Medulla oblongata (tissue), 1 donor: ENCODE results near the gene LMF2.
A peak's percentile ranks its signal among the peaks of the same experiment; 100 is the strongest.

Experiments used
- DNase-seq: peaks from one replicate; pipeline ENCODE4 v3.0.0-alpha.2; 2015; ENCODE audit errors: extremely low spot score

Gene LMF2

DNA sequence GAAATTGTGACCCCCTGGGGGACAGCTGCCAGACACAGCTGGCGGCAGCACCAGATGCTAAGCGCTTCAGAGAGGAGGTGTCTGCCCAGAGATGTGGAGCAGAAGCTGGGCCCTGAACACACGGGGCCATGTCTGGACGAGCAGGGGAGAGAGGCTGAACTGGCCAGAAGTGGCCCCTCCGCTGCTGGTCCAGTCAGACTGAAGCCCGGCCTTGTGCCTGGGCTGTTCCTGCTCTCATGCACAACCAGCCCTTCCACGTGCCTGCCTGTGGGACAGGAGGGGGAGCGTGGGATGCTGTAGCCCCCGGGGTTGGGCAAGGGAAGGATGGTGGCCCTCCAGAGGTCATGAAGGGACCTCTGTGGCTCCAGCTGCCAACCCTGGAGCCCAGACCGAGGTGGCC is 24.4 kb downstream of the LMF2 start:
- no peak for DNase-seq

DNA sequence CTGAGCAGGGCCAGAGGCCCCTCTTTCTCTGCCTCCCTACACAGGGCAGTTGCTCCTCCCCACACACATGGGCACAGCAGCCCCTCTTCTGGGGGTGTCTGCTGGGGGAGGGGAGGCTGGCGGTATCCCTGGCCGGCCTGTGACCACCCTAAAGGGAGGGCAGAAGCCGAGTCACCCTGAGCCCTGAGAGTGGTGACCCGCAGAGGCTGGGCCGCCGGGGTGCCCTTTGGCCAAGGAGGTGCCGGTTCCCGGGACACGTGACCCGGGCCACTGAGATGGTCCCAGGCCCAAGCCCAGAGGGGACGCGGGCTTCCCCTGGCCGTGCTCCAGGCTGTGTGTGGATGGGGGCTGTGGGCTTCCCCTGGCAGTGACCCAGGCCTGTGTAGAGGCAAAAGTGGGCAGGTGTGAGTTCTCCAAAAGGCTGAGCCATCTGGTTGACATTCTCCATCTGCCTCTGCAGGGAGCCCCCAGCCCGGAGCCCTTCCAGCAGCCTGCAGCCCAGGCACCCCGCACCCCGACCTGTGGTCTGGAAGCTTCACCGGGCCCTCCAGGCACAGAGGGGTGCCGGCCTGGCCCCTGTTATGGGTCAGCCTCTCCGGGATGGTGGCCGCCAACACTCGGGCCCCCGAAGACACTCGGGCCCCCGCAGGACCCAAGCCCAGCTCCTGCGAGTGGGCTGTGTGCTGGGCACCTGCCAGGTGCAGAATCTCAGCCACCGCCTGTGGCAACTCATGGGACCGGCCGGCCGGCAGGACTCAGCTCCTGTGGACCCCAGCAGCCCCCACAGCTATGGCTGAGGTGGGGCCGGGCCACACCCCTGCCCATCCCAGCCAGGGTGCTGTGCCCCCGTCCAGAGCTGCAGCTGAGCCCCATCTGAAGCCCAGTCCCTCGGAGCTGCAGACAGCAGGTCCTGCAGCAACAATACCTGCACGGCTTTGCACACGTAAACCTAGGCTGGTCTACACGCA is 25.1 kb downstream of the LMF2 start:
- DNase-seq: no peak

DNA sequence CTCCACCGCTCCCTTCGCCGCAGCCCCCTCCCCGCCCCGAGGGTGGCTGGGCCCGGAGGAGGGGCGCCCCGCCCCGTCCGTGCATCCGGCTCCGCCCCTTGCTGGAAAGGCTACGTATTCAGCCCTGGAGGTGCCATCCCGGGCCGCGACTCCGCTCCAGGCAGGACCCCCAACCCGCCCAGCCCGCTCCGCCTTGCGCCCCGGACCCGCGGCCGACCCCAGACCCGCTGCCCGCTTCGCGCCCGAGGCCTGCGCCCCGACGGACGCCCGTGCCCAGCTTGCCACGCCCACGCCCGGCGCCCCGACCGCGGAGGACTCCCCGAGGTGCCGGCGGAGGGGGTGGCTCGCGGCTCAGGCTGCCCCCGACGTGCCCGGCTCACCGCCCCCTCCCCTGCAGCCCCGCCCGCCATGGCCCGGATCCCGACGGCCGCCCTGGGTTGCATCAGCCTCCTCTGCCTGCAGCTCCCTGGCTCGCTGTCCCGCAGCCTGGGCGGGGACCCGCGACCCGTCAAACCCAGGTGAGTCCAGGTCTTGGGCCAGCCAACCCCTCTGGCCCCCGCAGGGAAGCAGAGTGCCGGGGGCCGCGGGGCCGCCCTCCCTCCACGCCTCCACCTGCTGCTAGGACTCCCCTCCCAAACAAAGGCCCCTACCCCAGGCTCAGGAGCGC is 25.9 kb downstream of the LMF2 start, which contains the start of gene ADM2:
Gene ADM2, plus strand, starts transcription at position 104 of the 667 bp plus-strand sequence. Its CDS starts 305 bp downstream, at position 409.
- DNase-seq: no peak

DNA sequence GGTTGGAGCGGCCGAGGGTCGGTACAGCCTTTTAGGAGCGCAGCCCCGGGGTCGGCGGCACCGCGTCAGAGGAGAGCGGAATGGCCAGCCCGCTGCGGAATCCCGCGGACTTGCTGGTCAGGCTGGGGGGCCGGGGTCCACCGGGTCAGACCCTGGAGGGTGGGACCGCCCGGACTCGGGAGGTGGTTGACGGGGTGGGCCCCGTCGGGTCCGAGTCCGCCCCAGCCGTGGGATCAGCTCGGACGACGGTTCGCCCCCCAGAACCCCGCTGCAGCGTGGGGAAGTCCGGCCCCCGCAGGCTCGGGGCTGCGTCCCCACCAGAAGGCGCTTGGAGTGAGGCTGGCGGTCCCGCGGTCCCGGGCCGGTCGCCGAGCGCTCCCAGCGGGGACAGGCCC is 26.5 kb downstream of the LMF2 start:
- DNase-seq: no peak

DNA sequence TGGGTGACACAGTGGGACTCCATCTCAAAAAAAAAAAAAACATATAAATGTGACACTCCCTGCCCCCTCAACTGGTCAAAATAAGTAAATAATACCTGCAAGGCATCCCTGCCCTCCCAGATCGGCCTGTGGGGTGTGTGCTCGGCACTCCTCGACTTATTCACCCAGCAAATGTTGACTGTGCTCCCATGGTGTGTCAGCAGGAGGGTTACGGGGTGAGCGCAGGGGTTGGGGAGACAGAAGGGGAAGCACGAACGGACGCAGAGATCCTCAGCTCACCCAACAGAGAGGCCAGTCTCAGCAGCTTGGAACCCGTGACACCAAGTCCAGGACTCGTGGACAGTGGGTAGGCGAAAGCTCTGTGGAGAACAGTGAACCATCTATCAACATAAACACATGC is 27.8 kb downstream of the LMF2 start:
- DNase-seq: no peak

DNA sequence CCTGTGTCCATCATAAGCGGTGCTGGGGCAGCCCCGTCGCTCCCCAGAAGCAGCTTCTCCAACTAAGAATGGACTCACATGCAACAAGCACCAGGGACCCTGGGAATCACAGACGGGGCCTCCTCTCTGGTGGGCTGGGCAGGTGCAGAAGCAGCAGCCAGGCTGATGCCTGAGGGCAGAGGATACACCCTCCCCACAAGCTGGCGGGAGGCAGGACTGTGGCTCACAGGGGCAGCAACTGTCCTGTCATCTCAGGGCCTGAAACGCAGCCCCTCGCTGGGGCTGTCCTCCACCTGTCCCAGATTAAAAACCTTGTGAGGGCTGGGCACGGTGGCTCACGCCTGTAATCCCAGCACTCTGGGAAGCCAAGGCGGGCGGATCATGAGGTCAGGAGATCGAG is 29.6 kb downstream of the LMF2 start:
- no peak for DNase-seq

DNA sequence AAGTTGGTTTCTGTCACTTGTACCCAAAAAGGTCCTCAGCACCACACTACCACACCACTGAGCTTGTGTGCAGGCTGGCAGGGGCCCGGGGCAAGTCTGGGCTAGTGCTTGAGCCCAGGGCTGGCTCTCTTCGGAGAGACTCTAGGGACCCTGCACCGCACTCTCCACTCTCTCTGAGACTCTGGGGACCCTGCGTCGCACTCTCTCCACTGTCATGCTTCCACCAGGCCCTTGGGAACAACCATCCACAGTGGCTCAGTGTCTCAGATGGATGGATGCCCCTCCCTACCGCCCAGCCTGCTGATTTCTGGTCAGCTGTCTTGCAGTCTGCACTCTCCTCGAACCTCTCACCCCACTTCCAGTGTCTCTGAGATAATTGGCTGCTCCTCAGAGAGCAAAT is 30.6 kb downstream of the LMF2 start:
- no peak for DNase-seq

DNA sequence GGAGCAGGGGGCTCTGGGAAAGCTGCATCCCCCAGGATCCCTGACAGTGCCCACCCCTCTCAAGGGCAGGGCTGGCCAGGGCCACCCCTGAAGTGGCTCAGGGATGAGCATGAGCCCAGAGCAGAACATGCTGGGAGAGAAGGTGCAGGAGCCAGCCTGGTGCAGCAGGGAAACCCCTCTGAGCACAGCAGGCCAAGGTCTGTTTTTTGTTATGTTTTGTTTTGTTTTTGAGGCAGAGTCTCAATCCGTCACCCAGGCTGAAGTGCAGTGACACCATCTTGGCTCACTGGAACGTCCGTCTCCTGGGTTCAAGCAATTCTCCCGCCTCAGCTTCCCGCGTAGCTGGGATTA is 31.9 kb downstream of the LMF2 start:
- DNase-seq: no peak

DNA sequence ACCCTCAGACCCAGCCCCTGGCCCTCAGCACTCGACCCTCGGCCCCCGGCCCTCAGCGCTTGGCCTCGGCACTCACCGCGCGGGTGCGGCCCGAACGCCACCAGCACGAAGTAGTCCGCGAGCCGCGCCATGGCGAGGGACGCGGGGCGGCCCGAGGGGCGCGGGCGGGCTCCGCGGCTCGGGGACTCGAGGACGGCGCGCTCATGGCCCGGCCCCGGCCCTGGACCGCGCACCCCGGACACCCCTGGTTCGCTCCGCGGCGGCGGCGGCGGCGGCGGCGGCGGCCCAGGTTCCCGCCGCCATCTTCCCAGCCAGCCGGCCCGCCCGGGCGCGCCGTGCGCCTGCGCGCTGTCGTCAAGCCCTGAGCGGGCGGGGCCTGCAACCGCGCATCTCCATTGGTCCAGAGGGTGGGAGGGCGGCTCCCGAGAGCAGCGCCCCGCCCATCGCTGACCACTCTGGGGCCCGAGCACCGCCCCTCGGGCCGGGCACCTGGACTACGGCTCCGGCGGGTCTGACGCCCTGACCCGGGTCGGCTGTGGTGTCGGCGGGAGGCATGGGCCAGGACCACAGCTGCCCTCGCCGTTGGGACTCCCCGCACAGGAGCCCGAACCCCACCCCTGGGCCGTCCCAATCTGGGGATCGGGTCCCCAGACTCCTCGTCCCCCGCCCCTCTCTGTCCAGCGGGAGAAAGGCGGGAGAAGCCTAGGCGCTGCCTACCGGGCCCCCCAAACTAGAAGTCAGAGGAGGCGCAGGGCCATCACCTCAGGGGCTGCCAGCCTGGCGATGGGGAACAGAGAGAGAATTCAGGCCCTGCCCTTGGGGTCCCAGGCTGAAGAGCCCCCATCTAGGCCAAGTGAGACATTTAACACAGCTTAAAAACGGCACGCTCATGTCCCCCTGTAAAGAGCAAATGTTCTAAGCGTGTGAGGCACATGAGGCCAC is 32.5 kb downstream of the LMF2 start, which contains the start of gene SBF1:
Gene SBF1, minus strand, starts transcription at position 326 of the 942 bp plus-strand sequence. Its CDS starts 195 bp downstream, at position 131.
- DNase-seq: peak; percentile 96

DNA sequence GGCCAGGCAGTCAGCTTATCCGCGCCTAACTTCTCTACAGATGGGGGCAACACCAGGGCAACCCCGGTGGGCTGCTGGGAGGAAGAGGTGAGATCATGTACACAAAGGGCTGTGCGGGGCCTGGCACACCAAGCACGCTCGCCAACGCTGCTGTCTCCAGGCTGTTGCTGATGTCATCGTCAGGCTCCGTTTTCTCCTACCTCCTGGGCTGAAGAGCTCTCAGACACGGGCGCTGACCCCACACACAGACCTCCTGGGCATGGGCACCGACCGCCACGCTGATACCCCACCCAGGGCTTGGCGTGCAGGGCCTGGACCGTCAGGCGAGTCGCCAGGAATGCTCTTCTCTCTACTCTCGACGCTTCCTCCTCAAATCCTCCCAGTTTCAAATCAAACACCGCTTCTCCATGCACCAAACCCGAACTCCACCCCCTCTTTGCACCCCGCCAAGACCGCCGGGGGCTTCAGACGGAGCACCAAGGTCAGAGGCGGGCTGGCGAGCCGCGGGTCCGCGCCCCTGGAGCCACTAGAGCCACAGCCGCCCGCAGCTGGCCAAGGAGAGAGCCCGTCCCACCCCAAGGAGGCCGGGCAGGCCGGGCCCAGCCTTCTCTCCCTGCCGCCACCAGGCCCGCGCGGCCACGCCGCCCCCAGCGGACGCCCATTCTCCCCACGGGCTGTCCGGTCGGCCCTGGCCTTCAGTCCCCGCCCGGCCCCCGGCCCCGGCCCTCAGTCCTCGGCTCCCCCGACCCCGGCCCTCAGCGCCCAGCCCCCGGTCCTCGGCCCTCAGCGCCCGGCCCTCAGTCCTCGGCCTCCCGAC is 33.4 kb downstream of the LMF2 start:
- no peak for DNase-seq

DNA sequence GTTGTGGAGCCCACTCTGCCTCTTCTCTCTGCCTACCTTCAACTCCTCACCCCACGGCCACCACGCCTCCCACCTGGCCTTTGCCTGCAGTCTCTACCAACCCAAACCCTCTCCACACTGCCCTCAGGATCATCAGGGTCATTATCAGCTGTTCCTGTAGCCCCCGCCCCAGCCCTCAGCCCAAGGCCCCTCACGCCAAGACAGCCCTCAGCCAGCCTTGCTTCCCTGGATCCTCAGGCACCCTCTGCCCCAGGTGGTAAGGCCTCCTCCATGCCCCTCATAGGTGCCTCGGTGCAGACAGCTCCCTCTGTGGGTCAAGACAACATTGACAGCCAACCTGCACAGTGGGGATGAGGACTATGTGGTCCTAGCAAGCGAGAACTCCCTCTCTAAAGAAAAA is 34.4 kb downstream of the LMF2 start:
- no peak for DNase-seq

DNA sequence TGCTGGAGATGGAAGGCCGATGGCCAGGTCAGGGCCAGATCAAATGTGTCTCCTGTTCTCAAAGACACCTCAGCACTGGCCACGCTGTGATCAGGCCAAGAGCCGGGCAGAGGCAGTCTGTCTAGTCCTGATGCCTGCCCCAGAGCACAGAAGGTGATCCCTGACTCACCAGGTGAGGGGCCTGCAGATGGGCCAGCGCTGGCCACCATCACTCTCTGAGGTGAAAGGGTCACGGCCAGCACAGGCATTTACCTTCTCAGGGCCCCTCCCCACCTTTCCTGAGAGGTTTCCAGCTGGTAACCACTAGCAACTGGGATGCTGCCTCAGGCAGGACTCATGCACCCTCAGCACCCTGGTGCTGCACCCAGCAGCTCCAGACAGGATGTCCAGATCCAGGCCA is 35.5 kb downstream of the LMF2 start:
- no peak for DNase-seq

DNA sequence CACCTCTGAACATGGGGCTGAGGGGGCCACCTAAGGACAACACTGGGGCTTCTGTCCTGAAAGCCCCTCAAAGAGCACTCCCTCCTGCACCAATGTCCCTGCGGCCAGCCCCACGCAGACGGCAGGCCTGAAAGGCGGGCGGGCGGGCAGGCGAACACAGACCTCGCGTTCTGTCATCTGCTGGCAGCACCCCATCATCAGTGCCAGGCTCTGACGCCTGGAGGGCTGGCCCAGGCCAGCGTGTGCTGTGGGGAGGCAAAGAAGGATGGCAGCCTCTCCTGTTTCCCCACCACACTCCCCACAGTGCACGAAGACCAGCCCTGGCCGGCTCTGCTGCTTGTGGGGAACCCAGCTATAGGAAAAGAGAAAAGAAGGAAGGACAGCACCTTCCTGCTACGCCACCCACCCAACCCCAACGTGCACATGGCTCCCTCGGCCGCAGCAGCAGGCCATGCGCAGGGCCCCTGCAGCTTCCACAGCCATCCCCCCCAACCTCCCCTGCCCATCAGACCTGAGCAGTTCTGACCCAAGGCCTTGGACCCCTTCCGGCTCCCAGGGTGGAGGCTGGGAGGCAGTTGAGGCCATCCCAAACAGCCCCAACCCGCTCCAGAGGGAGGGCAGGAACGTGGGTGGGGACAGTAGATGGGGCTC is 36.2 kb downstream of the LMF2 start:
- DNase-seq: peak; percentile 86

DNA sequence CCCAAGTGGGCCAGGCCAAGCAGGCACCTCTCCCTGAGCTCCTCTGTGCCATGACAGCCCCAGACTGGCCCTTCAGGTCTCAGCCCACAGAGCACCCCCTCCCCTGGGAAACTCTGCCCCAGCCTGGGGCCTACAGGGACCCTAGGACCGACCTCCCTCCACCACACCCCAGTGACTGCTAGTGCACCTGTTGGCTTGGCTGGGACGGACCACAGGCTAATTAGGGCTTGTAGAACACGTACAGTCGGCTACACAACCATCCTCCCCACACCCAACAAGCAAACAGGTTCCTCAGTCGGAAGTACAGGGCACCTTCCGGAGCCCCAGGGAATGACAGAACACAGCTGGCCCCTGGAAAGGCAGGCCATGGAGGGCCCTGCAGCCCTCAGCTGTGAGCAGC is 37.0 kb downstream of the LMF2 start:
- DNase-seq: no peak

DNA sequence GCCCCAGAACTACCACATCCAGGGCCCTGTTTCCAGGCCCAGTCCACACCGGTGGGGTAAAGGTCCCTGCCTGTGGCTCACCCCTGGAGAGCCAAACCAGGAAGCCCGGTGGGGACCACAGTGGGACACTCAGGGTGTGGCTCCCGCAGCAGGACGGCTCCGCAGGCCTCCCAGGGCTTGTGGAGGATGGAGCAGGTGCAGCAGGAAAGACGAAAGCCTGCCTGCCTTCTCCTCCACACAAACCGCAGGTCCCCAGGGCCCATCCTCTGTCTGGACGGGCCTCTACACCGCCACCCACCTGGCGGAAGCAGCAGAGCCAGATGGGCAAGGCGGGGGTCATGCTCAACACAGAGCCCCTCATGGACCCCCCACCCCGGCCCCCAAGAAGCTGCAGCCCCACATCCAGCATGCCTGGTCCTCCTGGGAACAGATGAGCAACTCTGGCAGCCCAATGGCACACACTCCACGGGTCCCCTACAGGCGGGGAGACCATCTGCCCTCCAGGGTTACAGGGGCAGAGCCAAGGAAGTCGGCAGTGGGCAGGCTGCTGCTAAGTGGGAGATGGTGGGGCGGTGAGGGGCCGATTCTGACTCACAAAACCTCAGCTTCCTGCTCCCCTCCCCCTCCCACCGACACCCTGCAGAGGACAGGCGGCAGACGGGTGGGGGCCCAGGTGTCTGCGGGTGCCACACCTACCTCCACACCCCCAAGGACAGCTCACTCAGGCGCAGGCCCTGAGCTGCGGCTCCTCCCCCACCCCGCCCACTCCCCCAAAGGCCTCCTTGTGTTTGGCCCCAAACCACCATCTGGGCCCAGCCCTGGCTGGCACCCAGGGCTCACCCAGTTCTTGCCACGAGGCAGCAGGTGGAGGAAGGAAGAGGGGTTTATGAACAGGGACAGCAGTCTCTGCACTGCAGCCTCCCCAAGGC is 37.9 kb downstream of the LMF2 start:
- DNase-seq: no peak

DNA sequence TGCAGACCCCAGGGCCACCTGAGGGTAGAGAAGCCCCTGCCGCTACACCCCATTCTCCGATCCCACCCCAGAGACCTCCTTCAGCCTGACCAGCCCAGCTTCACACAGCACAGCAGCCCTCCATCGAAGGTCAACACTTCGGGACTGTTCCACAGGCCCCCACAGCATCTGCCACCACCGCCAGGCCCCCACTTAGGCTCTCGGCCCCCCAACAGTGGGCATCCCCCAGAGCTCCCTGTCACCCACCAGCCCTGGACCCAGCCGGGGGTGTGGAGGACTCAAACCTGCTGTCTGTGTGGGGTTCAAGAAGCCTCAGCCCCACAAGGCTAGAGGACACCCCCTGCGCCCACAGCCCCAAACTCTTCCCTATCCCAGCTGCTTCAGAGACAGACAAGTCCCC is 38.9 kb downstream of the LMF2 start:
- DNase-seq: no peak

DNA sequence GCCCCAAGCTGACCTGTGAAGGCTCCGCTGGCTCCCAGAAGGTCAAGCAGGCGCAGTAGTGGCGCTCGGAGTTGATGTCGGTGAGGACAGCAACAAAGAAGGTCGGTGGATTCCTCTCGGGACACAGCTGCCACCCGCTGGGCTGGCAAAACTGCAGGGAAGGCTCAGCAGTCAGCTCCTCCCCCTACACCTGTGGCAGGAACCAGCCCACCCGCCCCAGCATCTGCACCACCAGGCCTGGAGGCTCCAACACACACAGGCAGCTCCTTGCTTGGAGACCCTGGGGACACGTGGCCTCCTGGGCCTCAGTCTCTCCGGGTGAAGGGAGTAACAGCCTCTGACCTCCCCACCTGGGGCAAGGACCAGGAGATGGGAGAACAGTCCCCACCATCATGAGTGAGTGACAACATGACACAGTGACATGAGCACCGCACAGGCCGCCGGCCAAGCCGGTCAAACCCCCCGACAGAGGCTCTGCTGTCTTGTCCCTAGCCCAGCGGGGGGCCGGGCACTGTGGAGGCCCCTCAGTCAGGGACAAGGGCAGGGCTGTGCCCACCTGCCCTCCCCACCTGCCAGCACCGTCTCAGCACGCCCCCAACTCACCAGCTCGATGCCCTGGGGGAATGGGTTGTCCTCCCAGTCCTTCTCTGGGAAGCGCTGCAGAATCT is 39.6 kb downstream of the LMF2 start:
- DNase-seq: no peak

DNA sequence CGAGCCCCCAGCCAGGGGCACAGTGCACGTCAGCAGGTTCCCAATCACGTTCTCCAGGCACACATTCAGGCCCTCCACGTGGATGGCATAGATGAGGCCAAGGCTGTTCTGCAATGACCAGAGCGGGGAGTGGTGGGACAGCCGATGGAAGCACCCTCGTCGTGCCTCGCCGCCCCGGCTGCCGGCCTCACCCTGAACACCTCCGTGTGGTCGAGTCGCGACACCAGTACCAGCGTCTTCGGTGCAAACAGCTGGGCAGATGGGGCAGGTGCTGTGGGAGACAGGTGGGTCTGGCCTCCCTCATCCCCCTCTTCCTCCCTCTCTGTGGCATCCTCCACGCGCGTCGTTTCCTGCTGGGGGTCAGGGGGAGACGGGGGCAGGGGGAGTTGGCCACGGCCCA is 40.2 kb downstream of the LMF2 start:
- no peak for DNase-seq
